Kidney tubule cell (primary cell): ENCODE data around the gene NEK7.
"Not testable (repeated sequence)": the region's sequence is repeated elsewhere in the genome, so short reads cannot be mapped to it uniquely, and the experiment has no call there.

Experiments used
- DNase-seq: peaks from one replicate; pipeline ENCODE4 v3.0.0-alpha.2; 2018; ENCODE audit warnings: low spot score

NEK7 gene

DNA sequence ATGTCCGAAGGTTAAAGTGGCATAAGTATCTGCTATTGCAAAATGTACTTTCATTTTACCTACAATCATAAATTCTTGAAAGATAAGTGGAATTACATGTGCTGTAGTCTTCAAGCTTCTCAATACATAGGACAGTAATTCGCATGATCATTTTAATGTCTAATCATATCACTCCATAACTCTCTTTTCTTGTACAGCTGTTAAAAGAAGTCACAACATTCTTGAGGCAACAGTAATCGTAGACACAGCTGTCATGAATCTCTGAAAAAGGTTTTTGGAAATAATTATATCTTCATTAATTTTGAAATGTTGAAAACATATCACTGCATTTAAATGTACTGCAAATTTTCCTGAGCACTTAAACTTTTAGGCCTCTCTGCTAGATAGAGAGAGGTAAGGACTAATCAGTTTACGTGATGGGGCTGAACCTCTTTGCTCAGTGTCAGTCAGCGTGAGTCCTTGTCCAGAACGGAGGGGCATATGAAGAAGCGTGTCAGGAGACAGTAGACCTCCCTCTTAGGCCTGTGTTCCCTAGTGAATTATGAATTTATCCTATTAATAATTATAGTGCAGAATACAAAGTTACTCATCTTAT lies 133.4 kb downstream of the NEK7 start:
- no peak for DNase-seq

GRCh38 chr1:198291036-198291435 lies 134.2 kb downstream of the NEK7 start:
- no peak for DNase-seq

DNA sequence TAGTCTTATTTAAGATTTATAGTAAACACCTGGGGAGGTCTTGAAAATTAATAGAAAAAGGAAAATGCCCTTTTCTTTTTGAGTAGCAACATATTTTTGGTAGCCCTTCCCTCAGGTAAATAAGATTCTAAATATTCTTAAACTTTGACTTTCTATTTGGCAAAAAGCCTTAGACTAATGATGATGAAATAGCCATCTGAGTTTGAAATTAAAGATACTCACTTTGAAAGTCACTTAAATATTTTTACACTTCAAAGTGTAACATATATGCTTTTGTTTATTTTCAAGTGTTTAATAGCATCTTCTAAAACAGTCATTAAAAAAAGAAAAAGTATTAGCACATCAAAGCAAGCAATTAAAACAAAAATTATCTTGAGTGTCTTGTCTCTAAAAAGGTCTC lies 135.1 kb downstream of the NEK7 start:
- no peak for DNase-seq

GRCh38 chr1:198295225-198295624 lies 138.4 kb downstream of the NEK7 start:
- DNase-seq = no peak

- no peak for DNase-seq
These were observed 139.2 kb downstream of the NEK7 start for GRCh38 chr1:198295971-198296370.

GRCh38 chr1:198297281-198297680 lies 140.5 kb downstream of the NEK7 start:
- no peak for DNase-seq

- DNase-seq = no peak
These were observed 141.8 kb downstream of the NEK7 start for GRCh38 chr1:198298640-198299039.

DNA sequence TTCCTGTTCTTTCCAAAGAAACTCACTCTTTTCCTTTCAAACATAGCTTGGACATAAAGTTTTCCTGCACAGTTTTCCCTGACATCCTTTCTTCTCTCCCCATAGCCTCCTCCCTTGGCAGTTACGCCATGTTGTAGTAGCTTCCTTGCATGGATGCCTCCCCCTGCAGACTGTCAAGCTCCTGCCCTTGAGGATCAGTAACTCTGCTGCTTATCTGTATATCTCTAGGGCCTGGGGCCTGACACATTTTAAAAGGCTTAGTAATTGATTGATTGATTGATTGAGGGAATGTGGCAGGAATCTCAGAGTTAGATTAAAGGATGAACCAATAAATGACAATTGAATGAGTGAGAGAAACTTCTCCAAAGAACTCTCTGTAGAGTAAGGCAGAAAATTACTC lies 143.7 kb downstream of the NEK7 start:
- no peak for DNase-seq

DNA sequence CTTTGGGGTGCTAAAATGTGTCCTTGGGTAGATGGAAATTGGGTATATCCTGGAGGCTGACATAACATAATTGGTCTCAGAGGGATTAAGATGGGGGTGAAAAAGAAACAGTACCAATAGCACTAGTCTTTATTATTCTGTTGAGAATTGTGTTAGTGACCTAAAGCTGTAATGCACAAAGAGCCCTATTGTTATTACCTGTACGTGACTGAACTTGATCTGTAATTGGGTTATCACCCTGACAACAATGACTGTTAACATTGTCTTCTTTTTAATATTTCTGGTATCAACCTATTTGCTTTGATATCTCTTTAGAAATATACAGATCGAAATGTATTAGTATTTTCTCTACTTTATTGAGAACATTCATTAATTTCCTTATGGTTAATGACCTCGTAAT lies 147.6 kb downstream of the NEK7 start:
- no peak for DNase-seq

GRCh38 chr1:198314817-198315216 lies 158.0 kb downstream of the NEK7 start:
- not testable (repeated sequence) for DNase-seq

DNA sequence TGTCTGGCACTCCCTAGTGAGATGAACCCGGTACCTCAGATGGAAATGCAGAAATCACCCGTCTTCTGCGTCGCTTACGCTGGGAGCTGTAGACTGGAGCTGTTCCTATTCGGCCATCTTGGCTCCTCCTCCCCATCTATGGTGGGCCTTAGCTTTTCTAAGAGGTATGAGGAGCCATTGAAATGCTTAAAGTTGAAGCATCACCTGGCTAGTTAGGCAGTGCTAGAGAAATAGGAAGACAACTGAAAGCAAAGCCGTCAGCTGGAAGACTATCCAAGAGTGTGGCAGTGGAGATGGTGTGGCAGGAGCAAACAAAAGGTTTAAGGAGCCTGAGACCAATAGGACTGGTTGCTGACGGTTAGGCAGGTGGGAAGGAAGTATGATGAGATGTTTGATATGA lies 158.5 kb downstream of the NEK7 start:
- DNase-seq = not testable (repeated sequence)

- no peak for DNase-seq
These were observed 159.8 kb downstream of the NEK7 start for GRCh38 chr1:198316546-198317100.

DNA sequence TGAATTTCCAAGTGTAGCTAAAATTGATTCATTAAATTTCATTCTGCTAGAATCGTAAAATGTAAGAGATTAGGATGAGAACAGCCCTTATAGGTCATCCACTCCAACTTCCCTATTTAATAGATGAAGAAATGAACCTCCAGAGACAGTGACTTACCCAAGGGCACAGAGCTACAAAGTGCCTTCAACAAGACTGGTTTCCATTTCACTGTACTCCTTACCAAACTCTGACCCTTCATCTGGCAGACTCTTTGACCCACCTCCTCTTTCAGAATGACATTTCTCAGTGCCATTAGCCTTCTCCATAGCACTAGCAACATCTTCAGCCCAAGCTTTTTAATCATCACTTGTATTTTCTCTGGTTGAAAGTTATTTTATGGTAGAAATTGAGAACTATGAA lies 161.3 kb downstream of the NEK7 start:
- no peak for DNase-seq

DNA sequence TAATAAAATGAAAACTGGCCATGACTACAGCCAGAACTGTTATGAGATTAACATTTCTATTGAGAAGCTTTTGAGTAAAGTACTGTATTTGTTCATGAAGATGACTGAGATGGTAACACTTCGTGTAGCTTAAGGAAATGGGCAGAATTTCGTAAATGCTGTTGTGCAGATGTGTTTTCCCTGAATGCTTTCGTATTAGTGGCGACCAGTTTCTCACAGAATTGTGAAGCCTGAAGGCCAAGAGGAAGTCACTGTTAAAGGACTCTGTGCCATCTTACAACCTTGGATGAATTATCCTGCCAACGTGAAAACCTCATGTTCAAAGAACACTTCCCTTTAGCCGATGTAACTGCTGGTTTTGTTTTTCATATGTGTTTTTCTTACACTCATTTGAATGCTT lies 164.0 kb downstream of the NEK7 start:
- no peak for DNase-seq

GRCh38 chr1:198326232-198326631 lies 169.4 kb downstream of the NEK7 start:
- no peak for DNase-seq

DNA sequence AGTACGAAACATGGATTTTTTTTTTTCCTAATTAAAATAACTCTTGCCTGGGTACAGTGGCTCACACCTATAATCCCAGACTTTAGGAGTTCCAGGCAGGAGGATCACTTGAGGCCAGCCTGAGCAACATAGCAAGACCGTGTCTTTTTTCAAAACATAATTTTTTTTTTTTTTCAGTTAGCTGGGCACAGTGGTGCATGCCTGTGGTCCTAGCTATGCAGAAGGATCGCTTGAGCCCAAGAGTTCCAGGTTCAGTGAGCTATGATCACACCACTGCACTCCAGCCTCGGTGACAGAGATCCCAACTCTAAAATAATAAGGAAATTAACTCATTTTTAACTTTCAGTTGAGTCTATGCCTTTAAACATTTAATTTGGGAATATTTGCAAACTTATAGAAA lies 170.1 kb downstream of the NEK7 start:
- DNase-seq = no peak

- no peak for DNase-seq
These were observed 171.7 kb downstream of the NEK7 start for GRCh38 chr1:198328458-198329032.

DNA sequence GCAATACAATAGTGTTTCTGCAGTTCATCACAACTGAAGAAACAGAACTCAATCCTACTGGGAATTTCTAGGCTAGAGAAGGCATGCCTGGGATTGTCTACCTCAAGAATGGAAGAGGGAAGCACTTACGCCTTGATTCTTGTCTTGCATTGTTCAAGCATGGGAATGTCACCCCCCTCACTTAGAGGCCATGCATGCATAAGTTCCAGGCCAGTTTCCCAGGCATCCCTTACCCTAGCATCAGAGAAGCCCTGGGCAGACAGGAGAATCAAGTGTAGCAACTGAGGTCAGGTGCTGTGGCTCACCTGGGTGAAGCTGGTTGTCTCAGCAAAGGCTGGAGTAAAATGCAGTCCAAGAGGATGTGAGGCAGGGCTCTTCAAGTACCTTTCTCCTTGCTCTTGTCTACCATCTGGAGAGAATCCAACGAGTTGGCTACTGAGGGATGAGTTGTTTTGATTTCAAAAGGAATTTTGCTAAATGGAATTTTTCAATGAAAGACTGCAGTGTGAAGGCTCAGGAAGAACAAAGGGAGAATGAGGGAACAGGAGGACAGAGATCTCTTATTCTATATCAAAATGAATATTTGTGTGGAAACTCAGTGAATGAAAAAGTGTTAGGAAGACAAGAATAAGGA lies 174.3 kb downstream of the NEK7 start:
- DNase-seq = no peak

DNA sequence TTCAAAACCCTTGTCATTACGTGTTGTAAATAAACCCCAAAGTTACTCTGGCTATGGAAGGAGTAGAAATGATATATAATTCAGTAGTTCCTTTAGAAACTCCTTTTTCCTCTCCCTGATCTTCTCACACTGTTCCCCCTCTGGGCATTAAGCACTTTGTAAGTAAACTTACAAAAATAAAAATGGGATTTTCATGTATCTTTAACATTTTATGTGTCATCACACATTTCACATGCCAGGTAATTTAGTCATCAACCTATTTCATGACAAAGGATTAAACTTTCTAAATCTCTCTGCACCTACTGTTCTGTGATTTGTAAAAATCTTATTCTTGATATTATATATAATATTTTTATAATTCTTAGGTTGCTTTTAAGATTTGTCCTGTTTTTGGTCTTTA lies 176.9 kb downstream of the NEK7 start:
- DNase-seq = peak; percentile 44

DNA sequence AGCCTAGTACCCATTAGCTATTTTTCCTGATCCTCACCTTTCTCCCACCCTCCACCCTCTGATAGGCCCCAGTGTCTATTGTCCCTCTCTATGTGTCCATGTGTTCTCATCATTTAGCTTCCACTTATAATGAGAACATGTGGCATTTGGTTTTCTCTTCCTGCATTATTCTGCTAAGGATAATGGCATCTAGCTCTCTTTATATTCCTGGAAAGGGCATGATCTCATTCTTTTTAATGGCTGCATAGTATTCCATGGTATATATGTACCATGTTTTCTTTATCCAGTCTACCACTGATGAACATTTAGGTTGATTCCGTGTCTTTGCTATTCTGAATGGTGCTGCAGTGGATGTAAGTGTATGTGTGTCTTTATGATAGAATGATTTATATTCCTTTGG lies 178.9 kb downstream of the NEK7 start:
- no peak for DNase-seq

GRCh38 chr1:198337886-198338285 lies 181.1 kb downstream of the NEK7 start:
- DNase-seq = no peak

- DNase-seq = no peak
These were observed 183.3 kb downstream of the NEK7 start for GRCh38 chr1:198340139-198340538.

DNA sequence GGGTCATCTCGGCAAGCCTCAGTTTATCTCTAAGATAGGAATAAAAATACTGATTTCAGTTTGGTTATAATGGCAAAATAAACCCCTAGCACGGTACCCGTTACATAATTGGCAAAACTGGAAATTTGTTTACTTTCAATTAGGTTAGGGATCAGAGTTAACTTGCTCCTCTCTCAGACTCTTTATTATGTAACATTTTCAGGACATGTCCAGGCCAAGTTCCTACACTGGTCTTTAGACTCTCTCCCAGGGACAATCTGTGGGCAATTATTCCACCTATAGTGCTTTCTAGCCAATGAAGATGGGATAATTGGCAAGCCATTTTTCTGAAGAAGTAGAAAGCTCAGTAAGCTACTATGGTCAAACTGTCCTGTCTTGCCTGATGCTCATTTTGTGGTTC lies 189.4 kb downstream of the NEK7 start:
- DNase-seq = no peak

DNA sequence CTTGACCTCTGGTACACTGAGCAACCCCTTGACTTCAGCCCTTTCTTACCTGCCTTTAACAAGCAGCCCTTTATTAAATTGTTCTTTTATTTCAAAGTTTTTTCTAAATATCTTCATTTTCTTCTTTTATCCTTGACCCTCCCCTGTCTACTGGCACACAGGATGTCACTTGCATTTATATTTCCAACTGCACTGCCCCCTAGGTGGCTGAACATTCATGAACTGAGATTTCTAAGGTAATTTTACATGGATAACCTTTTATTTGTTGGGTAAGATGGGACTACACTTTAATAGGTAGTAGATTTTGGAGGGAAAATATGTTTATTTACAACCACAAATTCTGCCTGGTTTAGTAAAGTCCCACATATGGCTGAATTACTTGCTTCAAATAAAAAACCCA lies 193.7 kb downstream of the NEK7 start:
- no peak for DNase-seq
